KMS-11 (cell line): Measurements from ENCODE around the gene RASSF8.

Experiments used
- H2AFZ ChIP-seq: fragments of 200-600 bp; sonication (generic); 2 replicates; pipeline ENCODE4 v1.6.1; 2016; ENCODE audit warnings: antibody characterized with exemption, mixed run types, low read depth
- H3K27ac ChIP-seq: fragments of 200-600 bp; sonication (generic); 2 replicates; pipeline ENCODE4 v1.6.1; 2016; ENCODE audit warnings: mild to moderate bottlenecking, mixed run types
- H3K27me3 ChIP-seq: fragments of 200-600 bp; sonication (generic); 2 replicates; pipeline ENCODE4 v1.6.1; 2017; ENCODE audit warnings: mild to moderate bottlenecking, low read depth, mixed run types, moderate library complexity; ENCODE audit not compliant: insufficient read depth
- H3K36me3 ChIP-seq: fragments of 200-600 bp; sonication (generic); 2 replicates; pipeline ENCODE4 v1.6.1; 2017; ENCODE audit warnings: mild to moderate bottlenecking, mixed run types; ENCODE audit not compliant: insufficient read depth
- H3K4me1 ChIP-seq: fragments of 200-600 bp; sonication (generic); 2 replicates; pipeline ENCODE4 v1.6.1; 2016; ENCODE audit warnings: mild to moderate bottlenecking, low read depth, mixed run types; ENCODE audit not compliant: poor library complexity, severe bottlenecking
- H3K4me2 ChIP-seq: fragments of 200-600 bp; sonication (generic); 2 replicates; pipeline ENCODE4 v1.7.0; 2016; ENCODE audit warnings: mild to moderate bottlenecking, mixed run types
- H3K4me3 ChIP-seq: fragments of 200-600 bp; sonication (generic); IDR thresholded peaks from 2 replicates; pipeline ENCODE4 v1.6.1; 2017; ENCODE audit warnings: low read depth, low read length, mixed read lengths; ENCODE audit not compliant: insufficient read depth
- H3K79me2 ChIP-seq: fragments of 200-600 bp; sonication (generic); 2 replicates; pipeline ENCODE4 v1.6.1; 2016; ENCODE audit warnings: low read depth, mixed run types; ENCODE audit not compliant: insufficient read depth
- H3K9ac ChIP-seq: fragments of 200-600 bp; sonication (generic); 2 replicates; pipeline ENCODE4 v1.6.1; 2016; ENCODE audit warnings: mild to moderate bottlenecking, mixed run types
- H4K20me1 ChIP-seq: fragments of 200-600 bp; sonication (generic); 2 replicates; pipeline ENCODE4 v1.6.1; 2016; ENCODE audit warnings: mild to moderate bottlenecking, mixed run types; ENCODE audit not compliant: insufficient read depth
- TF ChIP-seq, protein P1 (sequence below): fragments of 200-600 bp; sonication (generic); conservative IDR thresholded peaks from 2 replicates; pipeline ENCODE4 v1.6.1; 2017; ENCODE audit warnings: low read depth, mild to moderate bottlenecking, antibody characterized with exemption, low read length, moderate library complexity, mixed read lengths

Gene RASSF8

DNA sequence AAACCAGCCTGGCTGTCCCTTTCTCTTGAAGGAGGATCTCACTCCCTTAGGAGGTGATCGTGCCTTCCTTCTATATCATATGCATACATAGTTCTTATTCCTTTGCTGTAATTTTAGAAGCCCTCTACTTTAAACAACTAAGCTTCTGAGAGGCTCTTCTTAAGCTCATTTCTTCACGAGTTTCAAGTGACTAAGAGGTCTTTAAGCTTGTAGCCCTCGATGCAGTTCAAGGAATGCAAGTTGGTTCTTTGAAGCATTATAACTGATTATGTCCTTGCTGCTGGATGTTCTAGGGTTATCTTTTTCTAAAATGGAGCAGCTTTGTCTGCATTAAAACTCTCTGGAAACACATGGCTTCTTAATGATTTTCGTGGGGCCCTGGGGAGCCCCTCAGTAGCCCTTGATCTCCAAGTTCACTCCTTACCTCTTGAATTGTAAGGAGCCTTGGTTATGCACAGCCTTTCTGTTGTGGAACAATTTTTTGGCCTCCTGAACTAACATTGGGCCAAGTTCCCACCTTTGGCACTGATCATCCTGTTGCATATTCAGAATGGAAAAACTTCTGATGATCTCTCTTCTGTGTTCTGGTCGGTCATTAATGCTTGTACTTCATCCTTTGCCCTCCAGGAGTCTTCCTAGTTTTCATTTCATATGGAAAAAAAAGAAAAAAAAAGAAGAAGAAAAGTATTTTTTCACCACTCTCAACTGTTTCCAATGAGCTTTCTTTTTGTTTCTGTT, 12.6 kb downstream of the RASSF8 start:
- H4K20me1 ChIP-seq = no peaks in the 10 kb centered on the region
- no peaks in the 10 kb centered on the region for H3K36me3 ChIP-seq
- H3K27me3 ChIP-seq = no peaks in the 10 kb centered on the region
- no peak overlapping the region for H3K27ac ChIP-seq
- no peak overlapping the region for H3K4me3 ChIP-seq
- H2AFZ ChIP-seq = no peak overlapping the region
- no peak overlapping the region for H3K9ac ChIP-seq
- no peaks in the 10 kb centered on the region for H3K79me2 ChIP-seq
- H3K4me2 ChIP-seq = no peak overlapping the region
- peaks cover 3% of the 10 kb centered on the region for H3K4me1 ChIP-seq
- TF ChIP-seq, protein P1, sequence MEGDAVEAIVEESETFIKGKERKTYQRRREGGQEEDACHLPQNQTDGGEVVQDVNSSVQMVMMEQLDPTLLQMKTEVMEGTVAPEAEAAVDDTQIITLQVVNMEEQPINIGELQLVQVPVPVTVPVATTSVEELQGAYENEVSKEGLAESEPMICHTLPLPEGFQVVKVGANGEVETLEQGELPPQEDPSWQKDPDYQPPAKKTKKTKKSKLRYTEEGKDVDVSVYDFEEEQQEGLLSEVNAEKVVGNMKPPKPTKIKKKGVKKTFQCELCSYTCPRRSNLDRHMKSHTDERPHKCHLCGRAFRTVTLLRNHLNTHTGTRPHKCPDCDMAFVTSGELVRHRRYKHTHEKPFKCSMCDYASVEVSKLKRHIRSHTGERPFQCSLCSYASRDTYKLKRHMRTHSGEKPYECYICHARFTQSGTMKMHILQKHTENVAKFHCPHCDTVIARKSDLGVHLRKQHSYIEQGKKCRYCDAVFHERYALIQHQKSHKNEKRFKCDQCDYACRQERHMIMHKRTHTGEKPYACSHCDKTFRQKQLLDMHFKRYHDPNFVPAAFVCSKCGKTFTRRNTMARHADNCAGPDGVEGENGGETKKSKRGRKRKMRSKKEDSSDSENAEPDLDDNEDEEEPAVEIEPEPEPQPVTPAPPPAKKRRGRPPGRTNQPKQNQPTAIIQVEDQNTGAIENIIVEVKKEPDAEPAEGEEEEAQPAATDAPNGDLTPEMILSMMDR = no peak

DNA sequence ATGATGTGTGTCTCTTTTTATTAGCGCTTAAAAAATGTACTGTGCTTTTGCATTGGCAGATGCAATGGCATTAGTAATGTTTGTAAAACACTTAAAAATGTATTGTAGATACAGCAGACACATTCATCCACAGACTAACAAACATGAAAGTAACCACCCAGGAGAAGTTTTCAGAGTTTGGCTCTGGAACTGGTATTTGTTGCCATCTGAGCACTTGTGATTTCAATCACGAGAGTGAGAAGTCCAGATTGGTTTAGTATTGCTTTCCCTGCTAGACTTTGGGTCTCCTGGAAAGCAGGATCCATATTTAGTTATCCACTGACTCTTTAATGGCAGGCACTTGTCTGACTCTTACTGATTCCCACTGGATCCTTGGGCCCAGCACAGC, 13.2 kb downstream of the RASSF8 start:
- Histone ChIP-seq H4K20me1 (no peaks in the 10 kb centered on the region), H3K79me2 (no peaks in the 10 kb centered on the region)

DNA sequence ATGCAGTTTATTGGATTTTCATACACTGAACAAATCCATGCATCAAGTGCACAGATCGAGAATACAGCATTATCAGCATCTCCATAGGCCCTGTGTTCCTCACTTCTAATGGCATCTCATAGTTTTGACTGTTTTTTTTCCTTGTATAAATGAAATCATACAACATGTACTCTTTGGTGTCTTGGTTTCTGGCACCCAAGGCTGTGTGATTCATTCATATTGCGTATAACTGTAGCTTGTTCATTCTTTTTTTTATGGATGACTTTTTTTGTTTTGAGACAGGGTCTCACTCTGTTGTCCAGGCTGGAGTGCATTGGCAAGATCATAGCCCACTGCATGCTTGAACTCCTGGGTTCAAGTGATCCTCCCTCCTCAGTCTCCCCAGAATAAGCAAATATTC, 14.3 kb downstream of the RASSF8 start:
- Histone ChIP-seq H3K27me3 (no peaks in the 10 kb centered on the region), H3K4me2 (no peak overlapping the region), H3K4me3 (no peak overlapping the region), H2AFZ (no peak overlapping the region), H3K36me3 (no peaks in the 10 kb centered on the region), H3K9ac (no peak overlapping the region), H3K27ac (no peak overlapping the region), H3K4me1 (no peaks in the 10 kb centered on the region), H3K79me2 (no peaks in the 10 kb centered on the region), H4K20me1 (no peaks in the 10 kb centered on the region)
- TF ChIP-seq, protein P1 = no peak

More for the DNA sequence above, 13.2 kb downstream of the RASSF8 start:
- H3K27me3 ChIP-seq = no peaks in the 10 kb centered on the region
- no peak overlapping the region for H3K4me2 ChIP-seq
- no peak overlapping the region for H3K9ac ChIP-seq
- no peak overlapping the region for H3K27ac ChIP-seq
- H3K36me3 ChIP-seq = no peaks in the 10 kb centered on the region
- TF ChIP-seq, protein P1 = no peak
- H3K4me1 ChIP-seq = peaks cover 3% of the 10 kb centered on the region
- no peak overlapping the region for H2AFZ ChIP-seq
- H3K4me3 ChIP-seq = no peak overlapping the region

DNA sequence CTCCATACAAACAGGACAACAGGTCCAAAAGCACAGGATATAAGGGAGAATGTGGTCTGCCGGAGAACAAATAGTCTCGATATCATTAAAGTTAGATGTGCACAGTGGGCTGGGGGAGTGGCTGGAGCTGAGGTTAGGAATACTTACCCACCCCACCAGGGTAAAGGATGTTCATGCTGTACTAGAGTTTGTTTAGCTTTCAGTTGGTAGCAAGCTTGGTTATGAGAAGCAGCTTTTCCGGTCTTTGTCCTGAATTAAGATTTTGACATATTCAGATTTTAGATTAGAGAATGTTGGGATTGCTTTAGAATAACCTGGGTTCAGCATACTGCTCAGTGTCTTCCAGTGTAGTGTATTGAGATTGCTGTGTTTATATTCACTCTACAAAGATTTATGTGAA, 16.7 kb downstream of the RASSF8 start:
- no peak overlapping the region for H3K4me3 ChIP-seq
- no peak overlapping the region for H2AFZ ChIP-seq
- no peaks in the 10 kb centered on the region for H3K79me2 ChIP-seq
- no peaks in the 10 kb centered on the region for H3K27me3 ChIP-seq
- H3K27ac ChIP-seq = no peak overlapping the region
- no peaks in the 10 kb centered on the region for H3K4me1 ChIP-seq
- no peak overlapping the region for H3K4me2 ChIP-seq
- no peak overlapping the region for H3K9ac ChIP-seq
- no peaks in the 10 kb centered on the region for H4K20me1 ChIP-seq
- no peaks in the 10 kb centered on the region for H3K36me3 ChIP-seq
- TF ChIP-seq, protein P1 = no peak
